SK-N-MC (cell line): ENCODE measurements around the gene PHTF2.

Experiments
- EZH2 ChIP-seq: fragments of 200-600 bp; sonication (generic); IDR thresholded peaks from one replicate; pipeline ENCODE4 v1.6.1; 2017; ENCODE audit warnings: antibody characterized with exemption
- FOXP2 ChIP-seq: optimal IDR thresholded peaks from 2 replicates; pipeline ENCODE3; 2011; ENCODE audit warnings: mild to moderate bottlenecking, moderate library complexity; ENCODE audit not compliant: insufficient read depth; ENCODE audit errors: extremely low read length, control extremely low read depth
- POLR2AphosphoS5 ChIP-seq: IDR thresholded peaks from 2 replicates; pipeline ENCODE4 v1.6.1; 2012; ENCODE audit warnings: mild to moderate bottlenecking, low read depth, low read length, borderline replicate concordance

GRCh38 chr7:77985232-77985973 is 186.8 kb downstream of the PHTF2 start:
- TF ChIP-seq POLR2AphosphoS5 (no peak), EZH2 (no peak), FOXP2 (no peak)
